Hippocampal formation (tissue), 2 donors: Measurements from ENCODE around the gene ZSCAN16.
A peak's percentile ranks its signal among the peaks of the same experiment; 100 is the strongest.
"Not testable (repeated sequence)": the region's sequence is repeated elsewhere in the genome, so short reads cannot be mapped to it uniquely, and the experiment has no call there.

ENCODE experiments used
- DNase-seq, 2 donors: peaks; one replicate each; lab custom pipeline; 2025; lab: John Stamatoyannopoulos, UW

Gene ZSCAN16

GRCh38 chr6:28124350-28124970 lies at the start of gene ZSCAN16:
ZSCAN16 (plus strand) TSS chr6:28124609; CDS start chr6:28125444, 835 bp downstream.
- peak; percentile 74 to 80 for DNase-seq

GRCh38 chr6:28078050-28078449 lies 46.4 kb upstream of the ZSCAN16 start:
- DNase-seq: no peak

- no peak for DNase-seq
These were observed 45.6 kb upstream of the ZSCAN16 start for GRCh38 chr6:28078836-28079235.

- peak in 1 of 2 donors; percentile 44 for DNase-seq
These were observed 44.1 kb upstream of the ZSCAN16 start, which contains the start of gene ZNF165 for GRCh38 chr6:28080381-28080630. ZNF165 (plus strand) TSS chr6:28080568; CDS start chr6:28085481, 4,913 bp downstream.

- peak; percentile 91 to 92 for DNase-seq
These were observed 43.6 kb upstream of the ZSCAN16 start for GRCh38 chr6:28080631-28081485.

GRCh38 chr6:28081486-28081751 lies 43.0 kb upstream of the ZSCAN16 start:
- no peak for DNase-seq

GRCh38 chr6:28082939-28083338 lies 41.5 kb upstream of the ZSCAN16 start:
- no peak for DNase-seq

- no peak for DNase-seq
These were observed 35.4 kb upstream of the ZSCAN16 start for GRCh38 chr6:28089054-28089453.

- DNase-seq: no peak
These were observed 33.4 kb upstream of the ZSCAN16 start for GRCh38 chr6:28090917-28091586.

- DNase-seq: not testable (repeated sequence)
These were observed 22.2 kb upstream of the ZSCAN16 start for GRCh38 chr6:28102222-28102621.

GRCh38 chr6:28102699-28103098 lies 21.7 kb upstream of the ZSCAN16 start:
- not testable (repeated sequence) for DNase-seq

- peak; percentile 73 to 82 for DNase-seq
These were observed 19.8 kb upstream of the ZSCAN16 start for GRCh38 chr6:28104392-28105244.

- peak in 1 of 2 donors; percentile 27 for DNase-seq
These were observed 19.2 kb upstream of the ZSCAN16 start for GRCh38 chr6:28105245-28105639.

GRCh38 chr6:28107506-28107905 lies 16.9 kb upstream of the ZSCAN16 start:
- peak; percentile 35 to 57 for DNase-seq

GRCh38 chr6:28111964-28112363 lies 12.4 kb upstream of the ZSCAN16 start:
- DNase-seq: no peak

- DNase-seq: no peak
These were observed 8.6 kb upstream of the ZSCAN16 start for GRCh38 chr6:28115799-28116198.

GRCh38 chr6:28117386-28118050 lies 6.9 kb upstream of the ZSCAN16 start:
- DNase-seq: no peak

- DNase-seq: no peak
These were observed 6.2 kb upstream of the ZSCAN16 start for GRCh38 chr6:28118217-28118616.

GRCh38 chr6:28121876-28122275 lies 2.5 kb upstream of the ZSCAN16 start:
- DNase-seq: no peak

GRCh38 chr6:28122283-28122682 lies 2.1 kb upstream of the ZSCAN16 start:
- DNase-seq: not testable (repeated sequence)

- no peak for DNase-seq
These were observed 553 bp downstream of the ZSCAN16 start for GRCh38 chr6:28124971-28125353.

GRCh38 chr6:28125401-28125800 lies 992 bp downstream of the ZSCAN16 start:
- DNase-seq: no peak
